ENCODE measurements around the gene LRIG1. TPM values are rescaled to one million over a fixed set of nuclear protein-coding genes. Genes with fewer than 3 reads are reported as not detected.

The LRIG1 gene
- total and polyA plus RNA-seq, 3 experiments from 2014 or later, result 37.9 to 47.9 (median 38.2) TPM

GRCh38 chr3:66393333-66394005 lies 107.4 kb downstream of the LRIG1 start:
- DNase-seq, result no peak
- Histone ChIP-seq H3K36me3 (ENCODE audit: insufficient read depth, low read length) (peaks cover 7% of the 10 kb centered on the region), H3K4me1 (ENCODE audit: insufficient read depth, low read length) (peaks cover 47% of the 10 kb centered on the region), H3K4me3 (ENCODE audit: low read length) (peak overlapping the region; percentile 41), H3K27ac (ENCODE audit: low read depth, low read length) (peak overlapping the region; percentile 34), H3K27me3 (ENCODE audit: insufficient read depth, low read length, poor library complexity, severe bottlenecking) (no peaks in the 10 kb centered on the region), H3K9me3 (ENCODE audit: low read length) (no peaks in the 10 kb centered on the region)
- ChIA-PET CTCF (interaction anchor here (1.0 to 4.2 kb wide), 10 partner anchors 14 to 429 kb away, joined by 3 to 24 read pairs (median 5); no protein-coding TSS in a partner anchor), POLR2A (interaction anchor here (0.8 to 1.4 kb wide), 2 partner anchors 92 to 117 kb away, joined by 3 to 10 read pairs; no protein-coding TSS in a partner anchor)
- Mint-ChIP-seq H3K36me3 (peaks cover 10 to 78% (median 16%) of the 10 kb centered on the region in 3 donors), H3K27ac (peak overlapping the region; percentile 88 to 99 (median 96)), H3K27me3 (no peaks in the 10 kb centered on the region), H3K9me3 (no peaks in the 10 kb centered on the region), H3K4me3 (peak overlapping the region; percentile 77 to 91 (median 90)), H3K4me1 (peaks cover 59 to 69% (median 67%) of the 10 kb centered on the region in 3 donors)

GRCh38 chr3:66392966-66393332 lies 107.9 kb downstream of the LRIG1 start:
- peaks cover 6% of the 10 kb centered on the region for H3K36me3 ChIP-seq (ENCODE audit: insufficient read depth, low read length)
- peaks cover 0 to 4% (median 0%) of the 10 kb centered on the region in 5 donors for H3K9me3 Mint-ChIP-seq
- peaks cover 64 to 74% (median 72%) of the 10 kb centered on the region in 3 donors for H3K4me1 Mint-ChIP-seq
- peaks cover 15 to 77% (median 21%) of the 10 kb centered on the region in 3 donors for H3K36me3 Mint-ChIP-seq
- ChIA-PET POLR2A (interaction anchor here (1.4 kb wide), 1 partner anchor 116 kb away, joined by 10 read pairs; no protein-coding TSS in a partner anchor), CTCF (interaction anchor here (1.1 to 4.2 kb wide), 5 partner anchors 15 to 430 kb away, joined by 3 to 24 read pairs (median 6); no protein-coding TSS in a partner anchor)
- no peaks in the 10 kb centered on the region for H3K9me3 ChIP-seq (ENCODE audit: low read length)
- H3K4me3 ChIP-seq (ENCODE audit: low read length), result peak overlapping the region; percentile 41
- H3K27ac Mint-ChIP-seq, result peak overlapping the region; percentile 78 to 99 (median 96)
- peaks cover 47% of the 10 kb centered on the region for H3K4me1 ChIP-seq (ENCODE audit: insufficient read depth, low read length)
- H3K27ac ChIP-seq (ENCODE audit: low read depth, low read length), result peak overlapping the region; percentile 34
- H3K4me3 Mint-ChIP-seq, result peak overlapping the region; percentile 77 to 91 (median 90)
- no peak for DNase-seq
- no peaks in the 10 kb centered on the region for H3K27me3 ChIP-seq (ENCODE audit: insufficient read depth, low read length, poor library complexity, severe bottlenecking)
- H3K27me3 Mint-ChIP-seq, result no peaks in the 10 kb centered on the region

GRCh38 chr3:66392512-66392911 lies 108.3 kb downstream of the LRIG1 start:
- Mint-ChIP-seq H3K9me3 (peaks cover 0 to 4% (median 0%) of the 10 kb centered on the region in 5 donors), H3K27ac (peak overlapping the region; percentile 78 to 99 (median 96)), H3K36me3 (peaks cover 11 to 73% (median 21%) of the 10 kb centered on the region in 3 donors), H3K4me3 (peak overlapping the region; percentile 77 to 91 (median 90)), H3K4me1 (peaks cover 64 to 75% (median 72%) of the 10 kb centered on the region in 3 donors), H3K27me3 (no peaks in the 10 kb centered on the region)
- no peak for DNase-seq
- Histone ChIP-seq H3K9me3 (ENCODE audit: low read length) (no peaks in the 10 kb centered on the region), H3K27ac (ENCODE audit: low read depth, low read length) (peak overlapping the region; percentile 34), H3K36me3 (ENCODE audit: insufficient read depth, low read length) (peaks cover 1% of the 10 kb centered on the region), H3K4me1 (ENCODE audit: insufficient read depth, low read length) (peaks cover 47% of the 10 kb centered on the region), H3K4me3 (ENCODE audit: low read length) (peak overlapping the region; percentile 41), H3K27me3 (ENCODE audit: insufficient read depth, low read length, poor library complexity, severe bottlenecking) (no peaks in the 10 kb centered on the region)
- POLR2A ChIA-PET, result no interaction called here
- CTCF ChIA-PET, result interaction anchor here (1.1 to 4.2 kb wide), 4 partner anchors 14 to 138 kb away, joined by 3 to 24 read pairs (median 12); no protein-coding TSS in a partner anchor

- no peaks in the 10 kb centered on the region for H3K27me3 ChIP-seq (ENCODE audit: insufficient read depth, low read length, poor library complexity, severe bottlenecking)
- peaks cover 16 to 73% (median 31%) of the 10 kb centered on the region in 3 donors for H3K36me3 Mint-ChIP-seq
- H3K27ac ChIP-seq (ENCODE audit: low read depth, low read length), result no peak overlapping the region
- no peak for DNase-seq
- H3K4me3 ChIP-seq (ENCODE audit: low read length), result no peak overlapping the region
- peaks cover 0 to 4% (median 0%) of the 10 kb centered on the region in 5 donors for H3K9me3 Mint-ChIP-seq
- H3K27ac Mint-ChIP-seq, result peak overlapping the region in 6 of 8 donors; percentile 12 to 88 (median 36)
- ChIA-PET CTCF (no interaction called here), POLR2A (no interaction called here)
- H3K4me1 Mint-ChIP-seq, result peaks cover 77 to 86% (median 84%) of the 10 kb centered on the region in 3 donors
- peaks cover 52% of the 10 kb centered on the region for H3K4me1 ChIP-seq (ENCODE audit: insufficient read depth, low read length)
- H3K36me3 ChIP-seq (ENCODE audit: insufficient read depth, low read length), result peaks cover 18% of the 10 kb centered on the region
- no peaks in the 10 kb centered on the region for H3K9me3 ChIP-seq (ENCODE audit: low read length)
- H3K4me3 Mint-ChIP-seq, result peak overlapping the region in 5 of 7 donors; percentile 8 to 36 (median 30)
- H3K27me3 Mint-ChIP-seq, result no peaks in the 10 kb centered on the region
These were observed 110.8 kb downstream of the LRIG1 start for GRCh38 chr3:66390013-66390412.

- Histone ChIP-seq H3K9me3 (ENCODE audit: low read length) (no peaks in the 10 kb centered on the region), H3K27me3 (ENCODE audit: insufficient read depth, low read length, poor library complexity, severe bottlenecking) (no peaks in the 10 kb centered on the region), H3K36me3 (ENCODE audit: insufficient read depth, low read length) (peaks cover 45% of the 10 kb centered on the region), H3K4me1 (ENCODE audit: insufficient read depth, low read length) (peaks cover 26% of the 10 kb centered on the region), H3K27ac (ENCODE audit: low read depth, low read length) (no peak overlapping the region), H3K4me3 (ENCODE audit: low read length) (no peak overlapping the region)
- no peak for DNase-seq
- ChIA-PET POLR2A (no interaction called here), CTCF (interaction anchor here (0.6 to 1.2 kb wide), 2 partner anchors 9 to 424 kb away, joined by 3 to 6 read pairs; no protein-coding TSS in a partner anchor)
- Mint-ChIP-seq H3K4me3 (peak overlapping the region in 3 of 7 donors; percentile 11 to 65 (median 15)), H3K36me3 (peaks cover 28 to 78% (median 40%) of the 10 kb centered on the region in 3 donors), H3K27me3 (no peaks in the 10 kb centered on the region), H3K4me1 (peaks cover 50 to 61% (median 55%) of the 10 kb centered on the region in 3 donors), H3K27ac (peak overlapping the region in 7 of 8 donors; percentile 5 to 82 (median 66)), H3K9me3 (peaks cover 0 to 4% (median 0%) of the 10 kb centered on the region in 5 donors)
These were observed 113.7 kb downstream of the LRIG1 start for GRCh38 chr3:66386925-66387650.

GRCh38 chr3:66386011-66386924 lies 114.6 kb downstream of the LRIG1 start:
- Histone ChIP-seq H3K27ac (ENCODE audit: low read depth, low read length) (no peak overlapping the region), H3K36me3 (ENCODE audit: insufficient read depth, low read length) (peaks cover 45% of the 10 kb centered on the region), H3K4me3 (ENCODE audit: low read length) (no peak overlapping the region), H3K27me3 (ENCODE audit: insufficient read depth, low read length, poor library complexity, severe bottlenecking) (no peaks in the 10 kb centered on the region), H3K9me3 (ENCODE audit: low read length) (no peaks in the 10 kb centered on the region), H3K4me1 (ENCODE audit: insufficient read depth, low read length) (peaks cover 23% of the 10 kb centered on the region)
- Mint-ChIP-seq H3K27ac (peak overlapping the region in 7 of 8 donors; percentile 44 to 82 (median 68)), H3K36me3 (peaks cover 32 to 79% (median 37%) of the 10 kb centered on the region in 3 donors), H3K27me3 (no peaks in the 10 kb centered on the region), H3K9me3 (peaks cover 0 to 4% (median 0%) of the 10 kb centered on the region in 5 donors), H3K4me1 (peaks cover 45 to 52% (median 47%) of the 10 kb centered on the region in 3 donors), H3K4me3 (peak overlapping the region in 1 of 7 donors; percentile 65)
- POLR2A ChIA-PET, result no interaction called here
- DNase-seq, result no peak
- CTCF ChIA-PET, result interaction anchor here (1.2 to 2.2 kb wide), 2 partner anchors 8 to 14 kb away, joined by 6 read pairs; no protein-coding TSS in a partner anchor

- H3K4me3 ChIP-seq (ENCODE audit: low read length), result no peak overlapping the region
- Mint-ChIP-seq H3K4me1 (peaks cover 35 to 40% (median 36%) of the 10 kb centered on the region in 3 donors), H3K9me3 (peaks cover 0 to 4% (median 0%) of the 10 kb centered on the region in 5 donors), H3K4me3 (no peak overlapping the region), H3K27ac (peak overlapping the region in 3 of 8 donors; percentile 33 to 63 (median 47)), H3K27me3 (no peaks in the 10 kb centered on the region), H3K36me3 (peaks cover 34 to 87% (median 34%) of the 10 kb centered on the region in 3 donors)
- H3K4me1 ChIP-seq (ENCODE audit: insufficient read depth, low read length), result peaks cover 11% of the 10 kb centered on the region
- no peak overlapping the region for H3K27ac ChIP-seq (ENCODE audit: low read depth, low read length)
- no peak for DNase-seq
- H3K9me3 ChIP-seq (ENCODE audit: low read length), result no peaks in the 10 kb centered on the region
- POLR2A ChIA-PET, result no interaction called here
- CTCF ChIA-PET, result interaction anchor here (1.2 to 2.2 kb wide), 3 partner anchors 10 to 23 kb away, joined by 3 to 6 read pairs (median 5); no protein-coding TSS in a partner anchor
- H3K27me3 ChIP-seq (ENCODE audit: insufficient read depth, low read length, poor library complexity, severe bottlenecking), result no peaks in the 10 kb centered on the region
- H3K36me3 ChIP-seq (ENCODE audit: insufficient read depth, low read length), result peaks cover 51% of the 10 kb centered on the region
These were observed 115.8 kb downstream of the LRIG1 start for GRCh38 chr3:66385066-66385465.

All from CD8-positive, alpha-beta memory T cell (primary cell).